ENCODE data around the gene CYTH4. TPM values are rescaled to one million over a fixed set of nuclear protein-coding genes. Genes with fewer than 3 reads are reported as not detected.

The CYTH4 gene
- total and polyA plus RNA-seq, 2 experiments from 2014 or later, result not detected

- DNase-seq (ENCODE audit: low spot score) (peak; percentile 55), ATAC-seq (peak; percentile 69)
- H3K27ac Mint-ChIP-seq, result no peak overlapping the region
Observed at GRCh38 chr22:37340331-37341262, 58.3 kb downstream of the CYTH4 start.

More at GRCh38 chr22:37340331-37341262, 58.3 kb downstream of the CYTH4 start:
- Mint-ChIP-seq H3K27me3 (ENCODE audit: insufficient read depth, low read depth, poor library complexity) (peaks cover 15% of the 10 kb centered on the region), H3K36me3 (ENCODE audit: low read depth) (no peaks in the 10 kb centered on the region), H3K9me3 (no peaks in the 10 kb centered on the region), H3K4me1 (peaks cover 37% of the 10 kb centered on the region), H3K4me3 (no peak overlapping the region)
- Histone ChIP-seq H3K27me3 (ENCODE audit: insufficient read depth) (peaks cover 10% of the 10 kb centered on the region), H4K20me1 (replicated peaks; ENCODE audit: insufficient read depth) (no peaks in the 10 kb centered on the region), H3F3A (replicated peaks; ENCODE audit: low read depth) (no peaks in the 10 kb centered on the region), H3K79me2 (replicated peaks; ENCODE audit: insufficient read depth) (no peaks in the 10 kb centered on the region), H3K36me3 (ENCODE audit: insufficient read depth) (no peaks in the 10 kb centered on the region), H3K9me2 (ENCODE audit: insufficient read depth) (no peaks in the 10 kb centered on the region), H3K4me3 (no peak overlapping the region), H3K4me1 (ENCODE audit: insufficient read depth) (peaks cover 25% of the 10 kb centered on the region), H3K27ac (ENCODE audit: low read depth) (no peak overlapping the region), H3K4me2 (no peak overlapping the region), H2AFZ (0 out of 2 replicates have a peak overlapping the region, but pooled peaks have one; percentile 72)
- TF ChIP-seq REST (IDR thresholded peaks at IDR 0.05; ENCODE audit: unreplicated experiment) (no peak), EZH2phosphoT487 (IDR thresholded peaks at IDR 0.05; ENCODE audit: unreplicated experiment) (no peak), ETS1 (IDR thresholded peaks at IDR 0.05) (no peak), CREB1 (CRISPR knock-in tag; IDR thresholded peaks at IDR 0.05; ENCODE audit: low read depth) (no peak), ZNF462 (CRISPR knock-in tag; IDR thresholded peaks at IDR 0.05) (no peak), JUNB (IDR thresholded peaks at IDR 0.05; ENCODE audit: unreplicated experiment) (no peak), STAT1 (IDR thresholded peaks at IDR 0.05; ENCODE audit: unreplicated experiment) (no peak), ZNF114 (CRISPR knock-in tag; IDR thresholded peaks at IDR 0.05) (no peak)
- TF ChIP-seq, protein P1, sequence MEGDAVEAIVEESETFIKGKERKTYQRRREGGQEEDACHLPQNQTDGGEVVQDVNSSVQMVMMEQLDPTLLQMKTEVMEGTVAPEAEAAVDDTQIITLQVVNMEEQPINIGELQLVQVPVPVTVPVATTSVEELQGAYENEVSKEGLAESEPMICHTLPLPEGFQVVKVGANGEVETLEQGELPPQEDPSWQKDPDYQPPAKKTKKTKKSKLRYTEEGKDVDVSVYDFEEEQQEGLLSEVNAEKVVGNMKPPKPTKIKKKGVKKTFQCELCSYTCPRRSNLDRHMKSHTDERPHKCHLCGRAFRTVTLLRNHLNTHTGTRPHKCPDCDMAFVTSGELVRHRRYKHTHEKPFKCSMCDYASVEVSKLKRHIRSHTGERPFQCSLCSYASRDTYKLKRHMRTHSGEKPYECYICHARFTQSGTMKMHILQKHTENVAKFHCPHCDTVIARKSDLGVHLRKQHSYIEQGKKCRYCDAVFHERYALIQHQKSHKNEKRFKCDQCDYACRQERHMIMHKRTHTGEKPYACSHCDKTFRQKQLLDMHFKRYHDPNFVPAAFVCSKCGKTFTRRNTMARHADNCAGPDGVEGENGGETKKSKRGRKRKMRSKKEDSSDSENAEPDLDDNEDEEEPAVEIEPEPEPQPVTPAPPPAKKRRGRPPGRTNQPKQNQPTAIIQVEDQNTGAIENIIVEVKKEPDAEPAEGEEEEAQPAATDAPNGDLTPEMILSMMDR (conservative IDR thresholded peaks at IDR 0.05; ENCODE audit: low read depth in 2 of 2), result no peak; a peak in 1 of 4 replicates

All from GM23338 (cell line).